ENCODE data around the gene PRELID1.

- TF ChIP-seq CTCF (IDR thresholded peaks at IDR 0.05) = no peak
- TF ChIP-seq TCF7L2 (IDR thresholded peaks at IDR 0.05; ENCODE audit: low read depth, low read length) = no peak
These were observed 47.3 kb downstream of the PRELID1 start for GRCh38 chr5:177350776-177351391.

All from Panc1 (cell line).